ENCODE data around the gene AHDC1.

Gene AHDC1

DNA sequence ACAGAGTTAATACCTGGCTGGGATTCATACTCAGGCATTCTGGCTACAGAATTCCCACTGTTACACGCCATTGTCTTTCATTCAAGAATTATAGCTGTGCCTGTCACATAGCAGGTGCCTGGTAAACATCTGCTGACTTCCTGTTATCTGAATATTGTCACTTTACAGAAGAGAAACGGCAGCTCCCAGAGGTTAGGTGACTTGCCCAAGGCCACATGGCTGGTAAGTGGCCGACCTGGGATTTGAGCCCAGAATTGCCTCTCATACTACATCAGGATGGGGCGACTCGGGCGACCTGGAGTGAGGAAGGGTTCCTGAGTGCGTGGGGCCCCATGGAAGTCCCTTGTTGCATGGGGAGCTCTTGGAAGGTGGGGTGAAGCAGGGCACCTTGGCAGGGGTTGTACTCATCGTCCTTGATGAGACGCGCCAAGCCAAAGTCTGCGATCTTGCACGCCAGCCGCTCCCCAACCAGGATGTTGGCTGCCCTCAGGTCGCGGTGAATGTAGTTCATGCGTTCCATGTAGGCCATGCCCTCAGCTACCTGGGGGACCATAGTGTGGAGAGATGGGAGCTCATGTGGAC lies 10.2 kb upstream of the AHDC1 start:
- DNase-seq = no peak

DNA sequence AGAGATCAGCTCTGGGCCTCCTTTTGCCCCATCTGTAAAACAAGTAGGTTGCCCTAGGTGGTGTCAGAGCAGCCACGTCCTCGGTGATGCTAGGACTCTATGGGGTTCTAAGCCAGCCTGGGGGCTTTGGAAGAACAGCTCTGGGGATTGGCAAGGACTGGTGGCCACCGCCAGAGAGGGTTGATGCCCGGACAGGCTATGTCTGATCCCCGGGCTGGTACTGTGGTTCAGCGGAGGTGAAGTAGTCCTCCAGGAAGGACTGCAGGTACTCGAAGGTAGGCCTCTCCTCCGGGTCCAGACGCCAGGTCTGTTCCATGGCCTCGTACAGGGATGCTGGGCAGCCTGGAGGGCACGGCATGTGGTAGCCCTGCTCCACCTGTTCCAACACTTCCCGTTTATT lies 8.8 kb upstream of the AHDC1 start:
- no peak for DNase-seq

DNA sequence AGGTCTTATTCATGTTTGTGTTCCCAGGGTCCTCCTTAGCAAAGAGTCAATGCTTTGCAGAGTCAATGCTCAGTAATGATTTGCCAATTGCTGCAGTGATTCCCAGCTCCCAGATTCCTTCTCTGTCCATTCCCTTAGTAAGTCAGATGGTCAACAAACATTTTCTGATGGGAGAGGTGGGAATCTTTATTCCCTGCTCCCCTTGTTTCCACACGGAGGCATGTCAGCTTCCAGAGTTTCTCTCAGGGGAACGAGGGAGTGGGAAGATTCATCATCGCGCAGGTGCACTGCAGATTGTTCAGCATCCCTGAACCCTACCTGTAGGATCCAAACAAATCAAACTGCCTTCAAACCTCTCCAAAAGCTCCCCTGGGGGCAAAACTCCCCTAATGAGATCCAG lies 7.5 kb upstream of the AHDC1 start:
- DNase-seq = no peak

DNA sequence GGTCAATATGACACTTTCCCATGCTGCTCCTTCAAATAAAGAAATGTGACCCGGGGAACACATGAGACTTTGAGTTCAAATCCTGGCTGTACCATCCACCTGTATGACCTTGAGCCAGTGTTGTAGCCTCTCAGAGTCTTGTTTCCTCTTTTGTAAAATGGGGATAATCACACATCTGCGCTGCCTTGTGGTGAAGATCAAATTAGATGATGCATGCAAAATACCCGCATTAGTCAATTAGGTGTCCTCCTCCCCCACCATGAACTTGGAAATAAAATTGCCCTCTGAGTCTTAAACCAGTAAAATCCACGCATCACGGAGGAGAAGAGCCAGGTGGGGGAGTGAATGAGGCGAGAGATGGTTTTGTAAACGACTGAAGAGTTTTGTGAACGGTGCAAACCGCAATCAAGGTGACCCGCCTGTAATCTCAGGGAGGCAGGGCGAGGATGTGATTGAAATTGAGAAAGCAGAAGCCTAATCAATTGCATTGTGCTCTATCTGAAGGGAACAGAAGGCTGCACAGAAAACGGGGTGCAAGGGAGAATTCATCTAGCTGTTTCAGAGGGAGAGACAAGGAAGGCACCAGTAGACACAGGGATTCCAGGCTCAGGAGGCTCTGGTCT lies 5.8 kb upstream of the AHDC1 start:
- DNase-seq = no peak

DNA sequence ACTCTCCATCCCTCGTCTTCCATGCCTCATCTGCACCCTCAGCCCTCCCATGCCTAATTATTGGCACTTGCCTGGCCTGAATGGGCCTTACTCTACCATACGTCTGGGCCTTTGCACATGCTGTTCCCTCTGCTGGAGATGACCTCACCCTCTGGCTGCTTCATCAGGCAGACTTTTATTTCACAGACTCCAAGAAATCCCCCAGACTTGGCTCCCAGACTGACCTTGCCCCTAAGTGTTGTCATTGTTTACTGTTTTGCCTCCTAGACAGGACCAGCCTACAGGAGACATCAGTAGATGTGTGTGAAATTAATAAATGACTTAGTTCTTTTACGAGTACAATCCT lies 5.2 kb upstream of the AHDC1 start:
- no peak for DNase-seq

DNA sequence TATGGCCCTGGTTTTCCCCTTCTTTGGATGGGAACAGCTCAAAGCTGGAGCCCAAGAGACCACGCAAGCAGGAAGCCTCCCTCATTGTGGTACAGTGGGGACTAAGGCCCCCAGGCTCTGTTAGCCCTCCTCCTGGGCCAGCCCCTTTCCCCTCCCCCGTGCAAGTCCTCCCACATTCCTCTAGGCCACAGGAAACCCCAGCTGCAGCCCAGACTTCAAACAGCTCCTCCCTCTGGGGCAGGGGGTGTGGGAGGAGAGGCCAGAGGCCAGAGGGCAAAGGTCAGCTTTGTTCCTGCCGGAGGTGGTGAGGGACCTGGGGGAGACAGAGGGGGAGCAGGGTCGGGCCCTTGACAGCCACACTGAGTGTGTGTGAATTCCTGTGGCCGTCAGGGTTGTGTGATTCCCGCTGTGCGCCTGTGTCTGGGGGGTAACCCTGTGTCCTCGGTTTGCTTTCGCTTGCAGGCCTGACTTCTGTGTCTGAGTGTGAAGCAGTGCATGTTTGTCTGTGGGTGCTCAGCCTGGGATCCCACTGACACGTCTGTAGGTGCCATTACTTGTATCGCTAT lies 3.4 kb upstream of the AHDC1 start:
- DNase-seq = no peak

DNA sequence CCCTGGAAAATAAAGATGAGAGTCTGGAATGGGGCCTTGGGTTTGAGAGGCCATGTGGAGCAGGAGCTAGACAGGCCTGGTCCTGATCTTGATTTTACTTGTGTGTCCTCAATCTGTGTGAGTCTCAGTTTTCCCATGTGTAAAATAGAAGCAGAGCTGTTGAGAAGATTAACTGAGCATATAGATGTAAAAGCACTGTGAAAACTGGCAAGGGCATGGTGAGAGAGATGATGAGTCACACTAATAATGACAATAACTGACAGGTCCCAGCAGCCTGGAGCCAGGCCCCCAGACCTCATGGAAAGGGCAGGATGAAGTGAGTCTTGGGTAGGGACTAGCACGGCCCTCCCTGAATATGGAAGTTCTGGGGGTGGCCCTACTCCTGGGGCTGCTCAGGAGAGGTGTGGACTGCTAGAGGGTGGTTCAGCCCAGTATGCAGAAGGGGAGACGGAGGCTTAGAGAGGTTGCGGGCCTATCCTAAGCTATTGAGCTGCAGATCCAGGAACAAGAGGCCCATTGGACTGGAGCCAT lies 2.8 kb upstream of the AHDC1 start:
- no peak for DNase-seq

DNA sequence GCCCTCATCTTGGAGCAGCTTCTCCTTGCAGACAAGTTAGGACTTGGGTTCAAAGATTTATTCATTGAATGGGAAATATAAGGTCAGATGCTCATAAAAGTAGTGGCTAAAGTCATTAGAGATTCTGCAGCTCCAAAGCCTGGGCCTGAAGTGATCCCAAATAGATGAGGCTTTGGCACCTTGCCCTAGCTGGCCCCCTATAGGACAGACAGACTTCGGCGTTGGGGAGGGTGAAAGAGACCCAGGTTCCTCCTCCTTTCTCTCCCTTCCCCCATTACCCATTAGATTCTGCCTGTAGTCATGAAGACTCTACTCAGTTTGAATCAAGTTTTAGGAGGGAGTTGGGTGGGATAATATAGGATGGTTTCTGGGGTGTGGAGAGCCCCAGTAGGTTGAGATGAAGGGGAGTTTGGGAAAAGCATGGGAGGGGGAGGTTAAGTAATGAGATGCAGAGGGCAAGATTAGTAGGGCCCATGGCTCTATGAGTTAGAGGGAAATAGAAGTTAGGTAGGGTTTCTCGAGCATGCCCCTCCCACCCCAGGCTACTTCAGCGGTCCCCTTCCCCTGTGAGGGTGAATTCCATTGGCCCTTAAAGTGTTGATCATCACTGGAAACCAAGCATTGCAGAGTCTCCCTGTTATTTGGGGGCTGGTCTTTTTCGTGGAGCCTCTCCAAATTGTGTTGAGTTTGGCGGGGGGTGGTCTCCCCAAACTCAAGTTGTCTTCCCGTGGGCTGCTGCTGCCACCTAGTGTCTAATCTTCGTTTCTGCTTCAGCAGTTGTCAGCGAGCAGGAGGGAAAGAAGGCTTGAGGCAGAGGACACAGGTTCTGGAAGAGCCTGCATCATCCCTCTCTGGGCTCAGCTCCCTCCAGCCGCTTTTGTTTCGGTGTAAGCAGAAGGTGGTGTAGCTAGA lies 2.1 kb upstream of the AHDC1 start:
- peak; percentile 25 to 28 for DNase-seq

DNA sequence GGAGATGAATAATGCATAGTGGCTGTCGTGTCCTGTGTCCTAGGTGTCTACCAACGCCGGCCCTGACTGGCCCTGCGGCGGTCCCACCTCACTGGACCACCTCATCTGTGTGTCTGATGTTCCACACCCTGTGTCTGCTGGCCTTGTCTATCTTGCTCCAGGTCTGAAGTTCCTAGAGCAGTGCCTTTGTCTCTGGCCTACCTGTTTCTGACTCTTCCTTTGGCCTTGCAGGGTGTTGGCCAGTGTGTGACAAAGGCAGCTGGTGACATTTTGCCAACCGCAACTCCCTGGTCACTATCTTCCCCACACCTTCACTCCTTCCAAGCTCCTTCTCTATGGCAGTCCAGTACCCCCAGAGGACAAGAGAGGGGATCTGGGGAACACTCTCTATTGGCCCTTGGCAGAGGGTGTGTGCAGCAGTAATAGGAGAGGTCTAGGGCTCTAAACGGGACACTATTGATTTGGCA lies 1.4 kb upstream of the AHDC1 start:
- DNase-seq = no peak

DNA sequence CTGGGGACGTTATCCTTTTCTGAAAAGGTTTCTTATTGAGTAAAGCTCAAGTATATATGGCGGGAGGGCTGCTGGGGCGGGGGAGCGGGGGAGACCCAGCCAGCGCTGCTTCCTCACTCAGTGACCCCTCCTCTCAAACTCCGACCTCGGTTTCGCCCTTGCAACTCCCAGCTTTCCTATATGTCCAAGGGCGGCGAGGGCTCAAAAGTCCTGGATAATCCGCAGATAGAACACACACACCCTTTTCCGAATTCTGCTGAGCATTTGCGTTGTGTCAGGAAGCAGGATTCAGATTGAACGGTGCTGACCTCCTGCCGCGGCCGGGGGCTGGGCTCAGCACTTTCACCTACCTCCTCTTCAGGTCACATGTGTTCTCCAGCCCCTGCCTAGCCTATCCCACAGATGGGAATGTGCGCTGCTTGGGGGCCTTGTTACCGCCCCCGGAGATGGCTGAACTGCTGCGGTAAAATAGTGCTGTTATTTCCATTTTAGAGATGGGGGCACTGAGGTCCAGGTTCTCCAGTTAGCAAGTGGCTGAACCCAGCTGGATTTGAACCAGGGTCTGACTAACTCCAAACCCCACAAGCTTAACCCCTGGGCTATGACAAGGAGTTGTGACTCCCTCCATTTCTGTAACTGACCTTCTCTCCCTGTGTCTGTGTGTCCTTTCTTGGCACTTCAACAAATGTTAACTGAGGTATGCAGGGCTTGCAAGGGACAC lies 795 bp upstream of the AHDC1 start:
- no peak for DNase-seq

DNA sequence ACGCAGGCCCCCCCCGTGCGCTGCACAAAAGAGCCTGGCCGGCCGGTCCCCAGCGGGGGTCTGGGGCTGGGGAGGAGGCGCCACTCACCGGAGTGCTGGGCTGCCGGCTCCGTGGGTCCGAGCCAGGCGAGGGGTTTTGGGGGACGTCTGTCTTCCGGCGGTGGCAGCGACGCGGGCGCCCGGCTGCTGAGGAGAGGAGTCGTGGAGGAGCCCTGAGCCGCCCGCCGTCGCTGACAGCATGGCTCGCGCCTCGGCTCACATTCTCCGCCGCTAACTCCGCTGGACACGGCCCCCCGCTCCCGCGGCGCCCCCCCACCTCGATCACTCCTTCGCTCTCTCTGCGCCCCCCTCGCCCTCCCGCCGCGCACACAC lies 649 bp downstream of the AHDC1 start:
- DNase-seq = no peak

DNA sequence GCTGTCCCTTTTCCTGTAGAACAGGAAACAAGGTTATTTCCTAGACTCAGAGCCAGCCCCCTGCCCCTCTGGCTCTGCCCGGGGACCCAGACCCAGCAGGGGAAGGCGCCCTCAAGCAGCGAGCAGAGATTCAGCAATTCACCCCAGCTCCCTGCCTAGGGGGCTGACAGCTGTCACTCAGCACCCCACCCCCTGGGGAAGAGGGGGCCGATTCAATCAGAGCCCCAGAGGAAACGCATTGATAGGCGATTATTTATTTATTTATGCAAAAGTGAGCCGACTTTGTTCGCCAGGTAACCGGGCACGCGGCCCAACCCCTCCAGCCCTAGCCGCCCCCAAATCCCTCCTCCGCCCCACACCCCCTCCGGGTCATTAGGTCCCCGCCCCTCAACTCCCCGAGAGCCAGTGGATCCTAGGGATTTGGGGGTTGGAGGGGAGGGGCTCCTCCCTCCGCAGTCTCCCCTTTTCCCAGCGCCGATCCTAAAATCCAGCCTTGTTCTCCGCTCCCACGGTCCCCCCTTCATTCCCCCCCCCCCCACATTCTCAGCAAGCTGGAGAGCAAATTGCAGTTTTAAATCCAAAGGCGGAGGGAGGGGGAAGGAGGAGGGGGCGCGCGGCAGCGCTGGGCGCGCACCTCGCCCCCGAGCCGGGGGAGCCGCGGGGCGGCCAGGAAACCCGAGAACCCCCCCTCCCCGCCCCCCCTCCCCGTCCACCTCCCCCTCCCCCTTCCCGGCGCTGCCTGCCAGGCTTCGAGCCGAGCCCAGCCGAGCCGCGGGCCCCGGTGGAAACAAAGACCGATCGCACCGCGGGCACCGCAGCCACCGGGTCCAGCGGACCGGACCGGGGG lies 1.3 kb downstream of the AHDC1 start:
- DNase-seq = no peak

DNA sequence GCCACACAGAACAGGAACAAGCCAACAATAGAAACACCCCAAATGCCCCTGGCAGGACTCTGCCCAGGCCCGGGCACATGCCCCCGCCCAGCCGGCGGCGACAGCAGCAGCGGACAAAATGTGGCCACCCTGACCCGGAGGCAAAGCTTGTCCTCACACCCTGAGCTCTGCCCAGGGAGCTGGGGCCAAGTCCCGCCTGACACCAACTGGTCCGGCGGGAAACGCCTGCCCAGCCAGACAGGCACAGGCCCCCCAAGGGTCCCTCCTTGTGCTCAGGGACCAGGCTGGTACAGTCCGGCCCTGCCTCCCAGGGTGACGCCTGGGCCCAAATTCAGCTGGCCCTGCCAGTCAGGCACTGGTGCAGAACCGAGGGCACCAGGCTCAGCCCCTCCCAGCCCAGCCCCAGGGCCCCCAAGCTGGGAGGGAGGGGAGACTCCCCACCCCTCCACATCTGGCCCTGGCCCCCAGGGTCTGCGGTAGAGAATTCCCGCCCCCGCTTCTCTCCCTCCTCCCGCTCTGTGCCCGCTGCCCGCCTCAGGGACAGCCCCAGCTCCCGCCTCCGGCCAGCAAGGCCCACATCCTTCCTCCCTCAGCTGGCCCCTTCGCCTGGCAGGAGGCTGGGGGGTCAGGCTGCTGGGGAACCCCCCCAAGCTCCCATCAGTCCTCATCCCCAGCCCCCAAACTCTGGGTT lies 2.0 kb downstream of the AHDC1 start:
- no peak for DNase-seq

DNA sequence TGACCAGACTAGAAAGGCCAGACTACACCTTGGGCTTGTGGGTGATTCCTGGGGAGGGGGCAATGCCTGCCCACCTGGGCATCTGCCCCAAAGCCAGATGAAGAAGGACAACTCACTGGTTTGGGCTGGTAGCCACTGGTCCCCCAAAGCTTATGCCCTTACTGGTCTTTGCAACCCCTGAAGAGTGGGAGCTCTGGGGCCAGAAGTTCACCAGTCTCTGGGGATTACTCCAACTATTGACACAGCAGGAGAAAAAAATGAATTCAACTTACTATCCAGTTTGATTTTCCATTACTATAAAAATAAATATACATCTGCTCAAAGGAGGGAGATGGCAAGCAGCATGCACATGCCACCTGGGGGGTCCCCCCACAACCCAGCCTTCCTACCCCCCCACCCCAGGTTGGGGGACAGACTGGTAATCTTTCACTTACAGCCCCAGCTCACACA lies 2.6 kb downstream of the AHDC1 start:
- no peak for DNase-seq

DNA sequence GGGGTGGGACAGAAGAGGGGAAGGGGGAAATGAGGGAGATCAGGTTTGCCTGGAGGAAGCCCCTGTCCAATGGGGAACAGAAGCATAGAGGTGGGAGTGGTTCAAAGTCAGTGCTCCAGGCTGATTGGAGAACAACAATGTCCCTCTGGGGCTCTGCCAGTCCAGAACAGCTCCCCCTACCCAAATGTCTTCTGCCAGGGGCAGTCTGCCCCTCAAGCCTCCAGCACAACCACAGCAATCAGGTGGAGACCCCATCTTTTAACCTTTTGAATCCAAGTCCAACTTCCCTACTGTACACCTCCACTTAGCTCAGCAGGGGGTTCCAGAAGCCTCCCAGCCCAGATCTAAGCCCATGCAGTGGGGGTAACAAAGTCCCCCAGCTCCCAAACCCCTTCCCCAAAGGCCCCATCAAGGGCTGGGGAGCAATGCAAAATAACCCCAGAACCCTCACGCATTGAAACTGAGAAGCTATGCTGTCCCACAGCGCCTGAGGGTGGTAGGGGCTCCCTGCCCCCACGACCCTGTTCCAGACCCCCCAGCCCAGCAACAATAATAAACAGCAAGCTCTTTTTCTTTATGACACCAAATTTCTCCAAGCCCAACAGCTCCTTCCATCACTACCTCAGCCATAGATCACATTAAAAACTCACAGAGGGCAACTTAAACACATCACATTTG lies 3.3 kb downstream of the AHDC1 start:
- DNase-seq = no peak

DNA sequence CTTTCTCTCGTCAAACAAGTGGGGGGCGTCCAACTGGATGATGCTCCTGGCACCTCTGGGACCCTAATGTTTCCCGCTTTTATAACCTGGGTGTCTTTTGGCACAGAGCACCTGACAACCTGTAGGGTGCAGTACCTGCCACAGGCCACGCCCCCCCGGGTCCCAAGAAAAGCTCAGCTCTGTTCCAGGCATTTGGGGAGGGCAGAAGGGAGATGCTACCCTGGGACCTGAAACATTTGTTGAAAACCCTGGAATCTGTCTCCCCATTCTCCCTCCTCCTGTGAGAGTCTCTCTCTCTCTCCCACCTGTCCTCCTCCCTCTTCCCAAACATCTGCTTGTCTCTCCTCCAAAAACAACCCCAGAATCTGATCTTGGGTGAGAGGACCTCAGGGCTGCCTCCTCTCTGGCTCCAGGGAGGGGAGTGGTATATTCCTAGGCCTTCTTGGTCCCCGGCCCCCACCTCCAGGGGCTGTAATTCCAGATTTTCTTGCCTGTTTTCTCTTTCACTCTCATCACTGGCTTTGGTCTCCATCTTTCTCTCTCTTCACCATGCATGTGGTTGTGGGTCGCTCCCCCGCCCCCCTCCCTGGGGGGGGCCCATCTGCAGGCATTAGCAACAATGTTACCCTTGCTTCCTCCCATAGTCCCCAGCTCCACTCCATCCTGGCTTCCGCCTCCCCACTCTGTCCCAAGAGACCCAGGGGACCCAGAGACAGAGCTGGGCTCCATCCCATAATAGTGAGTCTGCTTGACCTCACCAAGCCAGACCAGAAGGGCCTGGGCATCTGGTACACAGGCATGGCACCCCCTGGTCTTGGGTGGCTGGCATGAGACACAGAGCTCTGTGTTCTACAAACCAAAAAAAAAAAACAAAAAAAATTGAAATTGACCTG lies 4.1 kb downstream of the AHDC1 start:
- no peak for DNase-seq

DNA sequence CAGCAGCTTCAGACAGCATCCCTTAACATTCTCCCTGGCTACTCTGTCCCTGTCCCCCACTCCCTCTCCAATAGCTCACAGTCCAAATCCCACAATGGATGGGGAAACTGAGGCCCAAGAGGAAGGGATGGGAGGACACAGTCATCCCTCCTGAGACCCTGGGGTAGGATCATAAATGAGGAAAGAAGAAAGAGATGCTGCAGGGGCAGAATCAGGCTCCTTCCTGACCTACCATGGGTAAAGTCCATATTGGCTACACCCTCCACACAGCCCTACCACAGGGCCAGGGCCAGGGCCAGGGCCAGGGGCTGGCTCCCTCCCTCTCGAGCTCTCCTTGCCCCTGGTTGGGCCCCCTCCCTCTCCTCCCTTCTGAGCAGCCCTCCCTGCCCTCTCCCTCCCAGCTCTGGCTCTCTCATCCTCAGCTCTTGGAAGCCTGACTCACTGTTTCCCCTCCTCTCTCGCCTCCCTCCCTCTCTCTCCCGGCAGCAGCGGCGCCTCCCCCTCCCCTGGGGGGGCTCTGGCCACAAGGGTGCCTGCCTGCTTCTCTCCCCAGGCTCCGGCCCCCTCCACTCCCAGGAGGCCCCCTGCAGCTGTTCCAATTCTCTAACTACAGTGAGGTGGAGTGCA lies 4.9 kb downstream of the AHDC1 start:
- peak in 1 of 2 experiments; percentile 30 for DNase-seq

DNA sequence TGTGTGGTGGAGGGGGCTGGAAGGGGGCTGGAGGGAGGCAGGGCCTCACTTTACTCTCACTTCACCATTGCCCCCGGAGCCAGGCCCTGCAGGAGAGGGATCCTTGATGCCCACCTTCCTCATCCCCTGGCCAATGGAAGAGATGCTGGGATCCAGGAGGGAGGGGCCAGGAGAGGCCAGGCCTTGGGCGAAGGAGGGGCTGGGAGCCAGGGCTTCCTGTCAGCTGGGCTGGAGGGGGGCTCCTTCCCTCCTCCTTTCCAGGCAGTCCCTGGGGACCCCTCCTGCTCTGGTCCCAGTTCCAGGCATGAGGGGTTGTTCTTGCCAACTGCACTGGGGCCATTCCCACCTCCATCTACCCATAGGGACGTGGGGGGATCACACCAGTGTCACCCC lies 5.7 kb downstream of the AHDC1 start:
- DNase-seq = no peak

Measured in NCI-H2081 (cell line).